GM18519 (cell line): Measurements from ENCODE around the gene MYL7.

Experiments
- ATAC-seq: cut with Tn5 transposase; IDR thresholded peaks from one replicate; pipeline ENCODE4 v1.9.1; 2021; ENCODE audit warnings: mild to moderate bottlenecking, moderate library complexity; ENCODE audit not compliant: unreplicated experiment, low FRiP score

The MYL7 gene

GRCh38 chr7:44114586-44115310 lies 26.4 kb downstream of the MYL7 start:
- ATAC-seq = no peak

- no peak for ATAC-seq
Observed at GRCh38 chr7:44113764-44114354, 27.3 kb downstream of the MYL7 start.

GRCh38 chr7:44112997-44113763 lies 28.0 kb downstream of the MYL7 start:
- no peak for ATAC-seq

- no peak for ATAC-seq
Observed at GRCh38 chr7:44112231-44112996, 28.7 kb downstream of the MYL7 start.

- ATAC-seq = no peak
Observed at GRCh38 chr7:44111761-44112160, 29.4 kb downstream of the MYL7 start.

GRCh38 chr7:44110719-44111635 lies 30.2 kb downstream of the MYL7 start:
- ATAC-seq = no peak

GRCh38 chr7:44109991-44110390 lies 31.1 kb downstream of the MYL7 start:
- ATAC-seq = no peak

- no peak for ATAC-seq
Observed at GRCh38 chr7:44108768-44109750, 32.1 kb downstream of the MYL7 start.

GRCh38 chr7:44107961-44108767 lies 33.0 kb downstream of the MYL7 start:
- no peak for ATAC-seq

GRCh38 chr7:44107116-44107960 lies 33.8 kb downstream of the MYL7 start:
- no peak for ATAC-seq

GRCh38 chr7:44106311-44107065 lies 34.6 kb downstream of the MYL7 start:
- ATAC-seq = no peak

- no peak for ATAC-seq
Observed at GRCh38 chr7:44105832-44106231, 35.3 kb downstream of the MYL7 start.

GRCh38 chr7:44104860-44105771 lies 36.0 kb downstream of the MYL7 start:
- ATAC-seq = no peak

- no peak for ATAC-seq
Observed at GRCh38 chr7:44103923-44104859, 36.9 kb downstream of the MYL7 start, which contains the start of gene AEBP1. AEBP1 (plus strand) TSS chr7:44104345; CDS start chr7:44104666, 321 bp downstream.
